ENCODE results near the gene IRX4. TPM values are rescaled to one million over a fixed set of nuclear protein-coding genes. Genes with fewer than 3 reads are reported as not detected.

Gene IRX4
- total and polyA plus RNA-seq, 10 donors: 0.05 TPM; not detected in 9

DNA sequence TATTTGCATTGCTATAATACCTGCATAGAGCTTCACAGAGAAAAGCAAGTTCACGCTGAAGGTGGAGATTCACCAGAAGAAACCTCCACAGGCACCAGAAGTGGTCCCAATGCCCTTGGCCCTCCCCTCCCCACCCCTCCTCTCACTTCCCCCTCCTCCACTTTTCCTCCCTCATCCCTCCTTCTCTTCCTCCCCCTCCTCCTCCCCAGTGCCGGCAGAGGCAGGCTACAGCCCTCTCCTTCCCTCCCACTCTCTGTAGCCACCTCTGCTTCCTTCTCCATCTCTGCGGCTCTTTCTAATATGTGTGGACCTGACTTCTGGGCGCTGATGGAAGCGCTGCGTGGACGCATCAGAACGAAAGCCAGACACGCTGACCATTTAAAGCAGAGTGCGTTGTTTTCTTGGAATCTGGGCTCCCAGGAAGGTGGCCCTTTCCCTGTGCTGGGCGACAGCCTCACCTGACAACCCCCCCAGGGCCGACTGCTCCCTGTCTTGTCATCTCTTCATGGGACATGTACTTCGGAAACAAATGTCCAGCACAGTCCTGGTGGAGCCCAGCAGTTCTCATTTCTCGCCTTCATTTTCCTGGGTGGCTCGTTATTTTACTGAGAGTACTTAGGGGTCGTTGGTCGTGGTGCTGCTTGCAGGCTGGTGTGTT is 52.0 kb downstream of the IRX4 start:
- DNase-seq: peak; percentile 50
- H3K9me3 ChIP-seq: no peaks in the 10 kb centered on the region
- no peak overlapping the region for H3K27ac ChIP-seq
- H3K4me1 ChIP-seq: no peaks in the 10 kb centered on the region
- intact Hi-C loops (cut with DNase I; ENCODE audit: low total_unique reads): no loop called here
- no peak overlapping the region for H3K4me3 ChIP-seq
- H3K36me3 ChIP-seq: peaks cover 0 to 18% (median 3%) of the 10 kb centered on the region in 6 donors
- TF ChIP-seq POLR2AphosphoS5 (IDR thresholded peaks at IDR 0.05) (no peak), POLR2A (IDR thresholded peaks at IDR 0.05) (no peak)
- TF ChIP-seq, protein P1, sequence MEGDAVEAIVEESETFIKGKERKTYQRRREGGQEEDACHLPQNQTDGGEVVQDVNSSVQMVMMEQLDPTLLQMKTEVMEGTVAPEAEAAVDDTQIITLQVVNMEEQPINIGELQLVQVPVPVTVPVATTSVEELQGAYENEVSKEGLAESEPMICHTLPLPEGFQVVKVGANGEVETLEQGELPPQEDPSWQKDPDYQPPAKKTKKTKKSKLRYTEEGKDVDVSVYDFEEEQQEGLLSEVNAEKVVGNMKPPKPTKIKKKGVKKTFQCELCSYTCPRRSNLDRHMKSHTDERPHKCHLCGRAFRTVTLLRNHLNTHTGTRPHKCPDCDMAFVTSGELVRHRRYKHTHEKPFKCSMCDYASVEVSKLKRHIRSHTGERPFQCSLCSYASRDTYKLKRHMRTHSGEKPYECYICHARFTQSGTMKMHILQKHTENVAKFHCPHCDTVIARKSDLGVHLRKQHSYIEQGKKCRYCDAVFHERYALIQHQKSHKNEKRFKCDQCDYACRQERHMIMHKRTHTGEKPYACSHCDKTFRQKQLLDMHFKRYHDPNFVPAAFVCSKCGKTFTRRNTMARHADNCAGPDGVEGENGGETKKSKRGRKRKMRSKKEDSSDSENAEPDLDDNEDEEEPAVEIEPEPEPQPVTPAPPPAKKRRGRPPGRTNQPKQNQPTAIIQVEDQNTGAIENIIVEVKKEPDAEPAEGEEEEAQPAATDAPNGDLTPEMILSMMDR (IDR thresholded peaks at IDR 0.05 in 8 of 11, conservative IDR thresholded peaks at IDR 0.05 in 3 of 11): no peak
- peaks cover 0 to 38% (median 3%) of the 10 kb centered on the region in 7 donors for H3K27me3 ChIP-seq (replicated peaks in 1 of 7)
- 77 to 87% (median 81%) methylated on average over 16 to 17 of the region's 17 CpGs for WGBS, 5 donors

DNA sequence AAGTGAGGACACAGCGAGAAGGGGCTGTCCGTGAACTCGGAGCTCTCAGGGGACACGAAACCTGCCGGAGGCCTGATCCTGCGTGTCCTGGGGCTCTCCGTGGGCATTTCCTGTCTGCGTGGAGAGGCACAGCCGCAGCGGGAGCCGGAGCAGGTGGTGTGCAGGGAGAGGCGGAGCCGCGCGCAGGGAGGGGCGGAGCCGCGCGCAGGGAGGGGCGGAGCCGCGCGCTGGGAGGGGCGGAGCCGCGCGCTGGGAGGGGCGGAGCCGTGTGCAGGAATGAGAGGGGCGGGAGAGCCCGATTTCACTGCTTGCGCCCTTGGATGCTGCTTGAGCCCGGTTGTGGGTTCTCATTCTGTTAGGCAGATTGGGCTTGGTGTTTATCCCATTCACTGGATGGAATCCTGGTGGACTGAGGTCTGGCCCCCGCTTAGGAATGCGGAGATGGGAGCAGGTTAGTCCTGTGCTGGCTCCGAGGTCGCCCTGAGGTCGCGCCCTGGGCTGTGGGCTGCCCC is 54.8 kb downstream of the IRX4 start:
- WGBS, 5 donors: 28 to 63% (median 60%) methylated on average over 20 to 39 of the region's 39 CpGs
- intact Hi-C loops (cut with DNase I; ENCODE audit: low total_unique reads): no loop called here
- Histone ChIP-seq H3K4me3 (no peak overlapping the region), H3K36me3 (peaks cover 0 to 45% (median 16%) of the 10 kb centered on the region in 6 donors), H3K4me1 (no peaks in the 10 kb centered on the region), H3K27ac (no peak overlapping the region), H3K9me3 (no peaks in the 10 kb centered on the region), H3K27me3 (replicated peaks in 1 of 7) (peaks cover 0 to 13% (median 0%) of the 10 kb centered on the region in 7 donors)
- DNase-seq: peak; percentile 71
- TF ChIP-seq, protein P1 (IDR thresholded peaks at IDR 0.05 in 8 of 11, conservative IDR thresholded peaks at IDR 0.05 in 3 of 11): no peak
- peak in 2 of 3 donors; percentile 33 to 45 for TF ChIP-seq POLR2AphosphoS5 (IDR thresholded peaks at IDR 0.05)

Other genes starting within 250 kb of the IRX4 start
- 10 to 100 TPM; 20.3 to 45.0 (median 22.0) TPM for gene MRPL36, start 83.1 kb downstream of the IRX4 start, total RNA-seq
- 10 to 100 TPM; 59.3 to 77.3 (median 66.2) TPM for gene MRPL36, start 83.1 kb downstream of the IRX4 start, polyA plus RNA-seq
- 10 to 100 TPM; 18.2 to 38.4 (median 25.1) TPM for gene NDUFS6, start 81.5 kb downstream of the IRX4 start, total RNA-seq
- 10 to 100 TPM; 36.7 to 74.2 (median 49.3) TPM for gene NDUFS6, start 81.5 kb downstream of the IRX4 start, polyA plus RNA-seq

Data from spleen (tissue), 11 donors.